Measurements from ENCODE around the gene PSG2.
"Not testable (repeated sequence)": the region's sequence is repeated elsewhere in the genome, so short reads cannot be mapped to it uniquely, and the experiment has no call there.

PSG2 gene

DNA sequence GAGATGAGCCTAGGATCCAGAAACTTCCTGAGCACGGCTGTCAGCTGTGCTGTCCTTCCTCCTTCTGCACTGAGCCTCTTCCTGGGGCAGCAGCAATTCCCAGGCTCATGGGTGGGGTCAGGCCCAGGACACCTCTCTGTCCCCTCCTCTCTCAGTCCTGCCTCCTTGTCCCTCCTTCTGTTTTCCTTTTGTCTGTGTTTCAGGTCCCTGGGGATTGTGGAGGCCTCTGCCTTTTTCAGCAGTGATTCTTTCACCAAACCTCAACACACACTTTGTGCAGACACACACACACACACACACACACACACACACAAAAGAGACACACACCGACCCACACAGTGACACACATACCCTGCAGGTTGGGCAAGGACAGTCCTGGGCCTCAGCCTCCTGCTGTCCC, at the start of gene PSG2:
TSS of gene PSG2 (minus strand) at position 101 of the 400 bp plus-strand sequence. CDS start 132 bp downstream, outside the sequence.
- not testable (repeated sequence) for DNase-seq

DNA sequence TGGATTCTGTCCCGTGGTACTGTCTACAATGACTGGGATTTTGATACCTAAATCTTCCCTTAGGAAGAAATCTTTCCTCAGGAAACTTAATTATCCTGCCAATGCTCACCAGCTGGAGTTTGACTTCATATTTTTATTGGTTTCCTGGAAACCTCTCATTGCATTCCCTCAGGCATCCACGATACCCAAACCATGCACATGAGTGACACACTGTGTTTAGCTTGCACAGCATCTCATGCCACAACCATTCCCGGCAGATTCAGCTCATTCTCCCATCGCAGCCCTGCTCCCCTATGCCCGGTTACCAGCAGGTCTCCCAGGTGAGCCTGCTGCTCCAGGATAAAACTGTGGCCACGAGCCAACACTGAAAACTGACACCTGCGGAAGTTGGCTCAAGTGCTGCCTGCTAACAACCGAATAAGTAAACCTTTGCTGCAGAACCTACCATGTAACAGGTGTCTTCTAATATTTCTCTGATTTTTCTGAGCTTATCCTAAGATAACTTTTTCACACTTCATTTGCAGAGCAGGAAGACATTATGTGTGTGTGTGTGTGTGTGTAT, 48.9 kb upstream of the PSG2 start:
- DNase-seq, result peak in 1 of 2 experiments; percentile 0

DNA sequence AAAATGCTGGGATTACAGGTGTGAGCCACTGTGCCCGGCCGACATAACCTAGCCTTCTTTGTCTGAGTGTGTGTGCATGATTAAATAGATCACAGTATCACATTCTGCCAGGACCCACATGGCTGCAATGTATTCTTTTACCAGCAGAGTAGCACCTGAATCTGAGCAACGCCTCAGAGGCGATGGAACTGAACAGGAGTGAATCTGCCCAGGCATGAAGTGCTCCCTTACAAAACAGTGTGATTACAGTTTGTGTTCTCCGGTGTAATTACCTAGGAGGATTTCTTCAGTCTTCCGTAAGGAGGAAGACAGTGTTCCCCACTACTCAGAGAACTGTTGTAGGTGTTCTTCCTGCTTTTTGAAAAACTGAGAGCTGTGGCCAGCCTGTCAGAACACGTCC, 46.7 kb upstream of the PSG2 start:
- not testable (repeated sequence) for DNase-seq

DNA sequence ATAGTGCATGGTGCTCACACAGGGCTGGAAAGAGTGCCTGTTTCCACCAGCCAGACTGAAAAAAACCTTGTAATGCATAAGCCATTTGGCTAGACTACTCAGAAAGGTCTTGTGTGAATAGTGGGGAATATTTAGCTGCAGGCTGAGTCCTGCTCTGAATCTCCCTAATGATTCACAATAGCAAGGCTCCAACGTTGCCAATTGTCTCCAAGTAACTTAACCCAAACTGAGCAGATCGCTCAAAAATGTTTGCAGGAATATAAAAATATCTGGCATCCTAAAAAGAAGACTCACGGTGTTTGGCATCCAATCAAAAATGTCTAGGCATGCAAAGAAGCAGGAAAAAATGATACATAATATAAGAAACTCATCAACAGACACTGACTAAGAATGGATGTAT, 44.8 kb upstream of the PSG2 start:
- DNase-seq, result not testable (repeated sequence)

DNA sequence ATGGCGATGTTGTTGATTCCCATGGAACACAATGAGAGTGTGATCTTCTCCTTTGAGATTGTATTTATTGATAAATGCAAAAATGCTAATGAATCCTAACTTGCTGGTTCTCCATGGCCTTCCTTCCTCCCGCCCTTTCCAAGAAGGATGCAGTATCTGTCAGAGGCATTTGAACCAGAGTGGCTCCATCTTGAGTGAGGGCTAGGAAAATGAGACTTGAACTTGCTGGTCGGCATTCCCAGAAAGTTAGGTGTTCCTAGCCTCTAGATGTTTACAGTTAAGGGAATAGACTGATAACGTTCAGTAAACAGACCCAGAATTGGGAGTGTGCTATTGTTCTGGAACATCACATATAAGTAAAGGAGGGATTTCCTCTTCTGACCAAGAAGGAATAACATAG, 44.2 kb upstream of the PSG2 start:
- no peak for DNase-seq

DNA sequence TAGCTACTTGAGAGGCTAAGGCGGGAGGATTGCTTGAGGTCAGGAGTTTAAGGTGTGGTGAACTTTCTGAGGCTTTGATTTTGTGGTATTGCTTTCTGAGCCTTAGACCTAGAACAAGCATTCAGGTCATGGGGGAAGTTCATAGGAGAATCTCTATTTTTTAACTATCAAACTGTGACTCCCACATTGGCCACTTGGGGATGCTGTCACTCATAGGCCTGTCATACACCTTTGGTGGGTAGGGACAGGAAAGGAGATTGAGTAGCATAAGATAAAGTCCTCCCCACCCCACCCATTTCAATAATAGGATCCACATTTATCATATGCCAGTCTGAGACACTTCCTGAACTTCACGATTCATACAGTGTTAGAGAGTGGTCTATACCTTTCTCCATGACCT, 41.9 kb upstream of the PSG2 start:
- DNase-seq, result no peak

DNA sequence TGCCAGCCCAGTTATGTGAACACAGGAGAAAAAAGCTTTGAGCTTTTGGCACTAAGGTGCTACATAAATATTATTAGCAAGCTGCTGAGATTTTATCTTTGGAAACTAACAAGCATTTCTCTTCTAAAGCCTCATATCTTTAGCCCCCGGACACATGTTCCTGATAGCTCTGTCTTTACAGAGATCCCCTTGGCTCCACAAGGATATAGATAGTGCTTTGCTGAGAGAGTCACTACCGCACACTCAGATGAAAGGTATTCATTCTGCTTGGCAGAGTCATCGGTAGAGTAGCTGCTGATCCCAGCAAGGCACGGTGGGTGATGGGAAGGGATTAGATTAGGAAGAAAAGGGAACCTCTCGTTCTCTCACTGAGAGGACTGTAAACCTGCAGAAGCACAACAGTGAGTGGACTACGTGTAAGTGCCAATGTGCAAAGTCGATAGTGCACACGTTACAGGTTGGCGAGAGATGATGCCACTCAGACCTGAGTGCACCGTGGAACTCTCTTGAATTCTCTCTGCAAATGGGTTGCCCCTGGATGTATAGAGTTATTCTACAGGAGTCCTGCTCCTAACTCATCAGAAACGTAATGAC, 38.0 kb upstream of the PSG2 start:
- not testable (repeated sequence) for DNase-seq

DNA sequence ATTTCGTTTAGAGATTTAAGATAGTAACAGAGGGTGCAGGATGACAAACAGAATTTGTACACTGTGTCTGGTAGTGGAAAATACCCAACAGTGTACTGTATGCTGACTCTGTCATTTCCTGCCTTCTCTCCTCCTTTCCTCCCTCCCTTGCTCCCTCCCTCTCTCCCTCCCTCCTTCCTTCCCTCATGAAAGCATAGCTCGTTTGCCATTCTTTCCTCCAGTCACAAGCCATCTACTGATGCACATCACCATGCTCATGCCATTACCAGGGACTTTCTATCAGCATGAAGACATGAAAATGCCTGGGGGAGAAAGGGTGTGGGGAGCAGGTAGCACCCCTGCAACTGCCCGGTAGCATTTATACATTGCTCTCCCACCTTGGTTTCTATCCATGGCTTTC, 37.0 kb upstream of the PSG2 start:
- DNase-seq, result not testable (repeated sequence)

DNA sequence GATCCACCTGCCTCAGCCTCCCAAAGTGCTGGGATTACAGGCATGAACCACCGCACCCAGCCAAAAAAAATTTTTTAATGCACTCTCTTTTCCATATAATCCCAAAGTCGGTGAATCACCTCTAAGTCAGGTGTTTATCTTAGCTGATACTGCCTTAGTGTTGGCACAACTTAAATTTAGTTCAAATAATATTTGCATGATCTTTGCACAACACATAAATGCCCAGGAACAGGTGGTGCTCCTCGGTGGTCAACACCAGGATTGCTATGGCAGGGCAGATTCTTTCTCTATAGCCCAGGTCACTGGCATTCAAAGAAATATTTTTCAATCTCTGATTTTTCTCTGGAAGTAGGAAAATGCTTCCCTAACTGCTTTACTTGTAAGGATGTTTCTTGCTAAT, 33.9 kb upstream of the PSG2 start:
- not testable (repeated sequence) for DNase-seq

DNA sequence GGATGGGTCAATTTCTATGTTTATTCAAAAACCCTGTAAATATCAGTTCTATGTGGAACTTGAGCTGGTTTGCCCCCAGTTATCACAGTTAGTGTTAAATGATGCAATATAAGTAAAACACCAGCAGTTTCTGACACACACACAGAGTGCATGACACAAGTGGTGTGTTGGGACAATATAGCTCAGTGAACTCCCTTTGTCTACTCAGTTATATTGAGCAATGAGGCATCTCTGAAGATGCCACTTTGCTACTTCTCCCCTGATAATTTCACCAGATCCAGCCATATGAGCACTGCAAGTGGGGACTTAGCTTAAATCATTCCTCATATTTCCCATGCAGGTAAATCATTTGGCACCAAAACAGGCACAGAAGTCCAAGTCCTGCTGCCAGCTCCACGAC, 33.0 kb upstream of the PSG2 start:
- not testable (repeated sequence) for DNase-seq

DNA sequence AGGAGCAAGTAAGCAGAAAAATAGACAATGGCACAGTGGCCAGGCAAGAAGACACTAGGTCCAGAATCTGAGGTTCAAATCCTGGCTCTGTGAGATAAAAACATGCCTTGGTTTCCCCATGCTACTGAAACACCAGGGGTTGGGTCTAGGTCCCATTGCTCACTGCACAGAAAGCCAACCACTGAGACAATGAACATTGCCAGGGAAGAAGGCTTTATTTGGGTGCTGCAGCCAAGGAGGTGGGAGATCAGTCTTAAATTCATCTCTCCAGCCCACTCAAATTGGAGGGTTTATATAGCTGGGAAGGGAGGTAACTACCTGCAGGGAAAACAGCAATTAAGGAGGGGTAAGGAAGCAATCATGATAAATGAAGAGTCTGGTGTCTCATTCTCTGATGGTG, 32.6 kb upstream of the PSG2 start:
- not testable (repeated sequence) for DNase-seq

DNA sequence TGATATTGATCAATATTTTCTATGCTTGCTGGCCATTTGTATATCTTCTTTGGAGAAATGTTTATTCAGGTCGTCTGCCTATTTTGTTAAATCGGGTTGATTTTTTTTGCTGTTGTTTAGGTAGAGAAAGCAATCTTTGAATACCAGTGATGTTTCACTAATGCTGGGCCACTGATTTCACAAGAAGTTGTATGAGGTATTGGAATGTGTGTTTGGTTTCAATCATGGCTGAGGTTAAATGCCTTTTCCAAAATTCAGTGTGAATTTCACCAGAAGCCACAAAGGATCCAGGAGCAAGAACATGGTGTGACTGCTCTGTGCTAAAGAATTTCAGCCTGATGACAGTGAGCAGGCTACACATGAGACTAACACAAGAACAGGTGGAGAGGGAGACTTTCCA, 32.1 kb upstream of the PSG2 start:
- DNase-seq, result not testable (repeated sequence)

DNA sequence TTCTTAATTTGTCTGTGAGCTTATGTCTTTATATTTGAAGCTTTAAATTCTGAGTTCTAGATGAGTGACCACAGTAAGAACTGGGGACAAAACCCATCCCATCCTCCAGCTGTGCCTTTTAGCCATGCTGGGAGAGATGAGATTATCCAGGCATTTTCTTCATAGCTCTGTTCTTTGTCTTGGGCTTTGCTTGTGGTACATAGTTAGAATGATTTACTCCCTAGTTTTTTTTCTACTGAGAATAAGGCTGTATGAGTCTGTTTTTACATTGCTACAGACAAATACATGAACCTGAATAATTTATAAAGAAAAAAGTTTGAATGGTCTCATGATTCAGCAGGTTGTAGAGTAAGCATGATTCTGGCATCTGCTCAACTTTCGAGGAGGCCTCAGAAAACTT, 24.9 kb upstream of the PSG2 start:
- DNase-seq, result not testable (repeated sequence)

DNA sequence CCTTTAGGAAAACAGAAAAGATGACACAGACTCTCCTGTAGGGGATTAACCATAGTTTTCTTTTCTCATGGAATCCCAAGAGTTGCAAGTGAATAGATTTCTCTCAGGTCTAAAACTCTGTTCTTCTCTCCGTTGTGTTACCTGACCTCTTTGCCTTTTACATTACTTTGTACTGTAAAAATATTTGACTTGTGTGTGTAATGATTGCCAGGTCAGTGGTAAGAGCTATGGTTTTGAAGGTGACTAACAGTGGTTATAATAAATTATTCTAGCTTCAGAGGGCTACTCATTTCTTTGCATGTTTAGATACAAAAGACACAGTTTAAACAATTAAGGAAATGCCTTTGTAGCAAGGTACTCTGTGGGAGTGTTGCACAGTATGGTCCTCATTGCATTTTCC, 23.0 kb upstream of the PSG2 start:
- no peak for DNase-seq

DNA sequence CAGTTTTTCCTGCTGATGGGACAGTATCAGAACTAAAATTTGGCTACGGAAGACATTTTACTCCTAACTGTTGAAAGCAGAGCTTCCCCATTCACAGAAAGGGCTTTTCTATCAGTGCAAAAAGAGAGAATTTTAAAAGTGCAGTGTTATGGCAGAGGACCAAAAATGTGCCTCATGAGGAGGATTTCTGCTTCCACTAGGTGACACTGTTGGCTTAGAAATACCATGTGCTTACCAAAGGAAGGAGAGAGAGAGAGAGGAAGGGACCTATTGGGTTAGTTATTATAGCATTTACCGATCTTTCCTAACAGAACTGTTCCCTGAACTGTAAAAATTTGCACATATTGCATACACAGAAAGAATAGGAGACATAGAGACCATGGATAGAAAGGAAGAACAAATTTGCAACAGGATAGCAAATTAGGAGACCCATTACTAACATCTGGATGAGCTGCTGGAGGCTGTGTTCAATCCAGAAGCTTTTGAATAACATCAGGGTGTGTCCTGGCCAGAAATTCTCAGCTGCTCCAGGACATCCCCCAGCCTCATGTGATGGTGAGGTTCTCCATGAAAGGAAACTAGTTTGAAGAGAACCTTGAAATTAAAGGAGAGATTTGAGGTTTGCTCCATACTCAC, 21.8 kb upstream of the PSG2 start:
- DNase-seq, result not testable (repeated sequence)

DNA sequence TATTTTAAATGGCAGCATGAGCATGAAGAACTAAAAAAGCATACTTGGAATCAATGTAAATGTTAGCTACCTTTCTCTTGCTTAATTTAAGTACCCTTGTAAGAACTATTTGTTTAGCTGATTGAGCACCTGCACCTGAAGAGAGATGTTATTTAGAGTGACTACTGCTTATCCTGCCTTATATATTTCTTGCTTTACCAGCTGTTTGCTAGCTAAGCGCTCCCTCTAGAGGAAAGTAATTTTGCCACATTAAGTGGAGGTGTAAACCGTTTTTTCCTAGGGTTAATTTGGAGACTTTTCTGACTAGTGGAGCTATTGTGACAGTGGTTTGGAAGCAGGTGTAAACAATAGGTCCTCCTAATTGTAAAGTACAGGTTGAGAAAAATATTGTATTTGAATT, 19.4 kb upstream of the PSG2 start:
- DNase-seq, result no peak

DNA sequence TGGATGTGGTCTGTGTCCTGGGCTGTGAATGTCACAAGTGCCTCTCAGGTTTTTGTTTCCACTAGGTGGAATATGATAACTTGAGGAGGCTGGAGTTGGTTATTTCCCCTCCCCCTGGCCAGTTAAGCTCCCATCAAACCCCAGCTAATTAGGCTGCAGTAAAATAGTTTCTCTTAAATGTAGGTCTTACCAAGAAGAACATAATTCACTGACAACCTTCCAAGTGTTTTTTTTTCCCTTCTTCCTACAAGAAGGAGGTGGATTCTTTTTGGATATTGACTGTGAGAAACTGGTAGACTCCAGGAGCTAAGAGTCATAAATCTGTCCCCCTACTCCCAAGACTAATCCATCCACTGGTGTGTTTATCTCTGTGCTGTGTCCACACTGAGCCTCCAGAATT, 15.9 kb upstream of the PSG2 start:
- not testable (repeated sequence) for DNase-seq

DNA sequence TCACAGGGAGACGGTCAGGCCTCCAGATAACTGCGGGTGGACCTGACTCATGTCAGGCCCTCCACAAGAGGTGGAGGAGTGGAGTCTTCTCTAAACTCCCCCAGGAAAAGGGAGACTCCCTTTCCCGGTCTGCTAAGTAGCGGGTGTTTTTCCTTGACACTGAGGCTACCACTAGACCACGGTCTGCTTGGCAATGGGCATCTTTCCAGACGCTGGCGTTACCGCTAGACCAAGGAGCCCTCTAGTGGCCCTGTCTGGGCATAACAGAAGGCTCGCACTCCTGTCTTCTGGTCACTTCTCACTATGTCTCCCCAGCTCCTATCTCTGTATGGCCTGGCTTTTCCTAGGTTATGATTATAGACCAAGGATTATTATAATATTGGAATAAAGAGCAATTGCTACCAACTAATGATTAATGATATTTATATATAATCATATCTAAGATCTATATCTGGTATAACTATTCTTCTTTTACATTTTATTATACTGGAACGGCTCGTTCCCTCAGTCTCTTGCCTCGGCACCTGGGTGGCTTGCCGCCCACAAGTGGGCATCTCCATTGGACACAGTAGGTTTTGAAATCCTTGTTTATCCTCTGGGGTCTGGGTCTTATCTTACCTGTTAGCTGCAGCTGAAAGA, 5.3 kb upstream of the PSG2 start:
- DNase-seq, result peak in 1 of 2 experiments; percentile 1

DNA sequence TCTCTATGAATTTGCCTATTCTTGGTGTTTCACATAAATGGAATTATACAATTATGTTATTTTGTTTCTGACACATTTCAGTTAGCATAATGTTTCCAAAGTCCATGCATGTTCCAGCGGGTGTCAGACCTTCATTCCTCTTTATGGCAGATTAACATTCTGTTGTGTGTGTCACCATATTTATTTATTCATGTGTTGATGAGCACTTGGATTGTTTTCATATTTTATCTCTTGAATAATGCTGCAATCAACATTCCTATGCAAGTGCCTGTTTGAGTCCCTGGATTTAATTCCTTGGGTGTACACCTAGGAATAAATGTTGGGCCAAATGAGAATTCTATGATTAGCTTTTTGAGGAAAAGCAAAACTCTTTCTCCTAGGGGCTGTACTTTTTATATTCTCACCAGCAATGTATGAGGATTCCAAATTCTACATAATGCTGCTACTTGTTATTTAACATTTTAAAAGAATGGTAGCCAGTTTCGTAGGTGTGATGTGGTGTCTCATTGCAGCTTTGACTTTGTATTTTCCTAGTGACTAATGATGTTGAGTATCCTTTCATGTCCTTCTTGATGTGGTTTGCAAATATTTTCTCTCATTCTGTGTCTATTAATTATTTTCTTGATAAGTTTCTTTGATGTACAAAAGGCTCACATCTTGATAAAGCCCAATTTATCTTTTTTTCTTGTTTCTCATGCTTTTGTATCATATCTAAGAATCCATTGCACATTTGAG, 3.5 kb upstream of the PSG2 start:
- DNase-seq, result not testable (repeated sequence)

DNA sequence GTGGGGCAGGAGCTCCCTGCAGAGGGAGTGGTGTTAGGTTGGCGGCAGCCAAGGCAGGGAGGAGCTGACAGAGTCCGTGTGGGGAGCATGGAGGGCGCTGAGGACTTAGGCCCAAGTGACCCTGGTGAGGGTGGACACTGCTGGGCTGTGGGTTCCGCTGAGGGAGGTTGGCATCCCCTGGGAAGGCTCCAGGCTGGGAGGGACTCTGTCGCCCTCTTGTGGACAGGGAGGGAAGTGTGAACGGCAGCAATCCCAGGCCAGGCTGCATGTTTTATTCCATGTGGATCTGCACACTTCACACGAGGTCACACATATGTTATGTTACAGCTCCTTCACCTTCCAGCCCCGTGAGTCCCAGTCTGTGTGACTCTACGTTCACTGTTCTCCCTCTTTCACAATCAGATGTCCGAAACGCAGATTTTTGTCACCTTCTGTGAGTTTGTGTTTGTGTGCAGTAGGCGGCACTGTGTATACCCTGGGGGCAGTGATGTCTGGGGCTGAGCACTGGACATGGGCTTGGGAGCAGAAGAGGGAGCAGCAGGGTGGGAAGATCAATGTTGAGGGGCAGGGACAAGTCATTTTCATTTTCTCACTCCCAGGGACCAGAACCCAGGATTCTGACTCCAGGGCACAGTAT, 1.8 kb upstream of the PSG2 start:
- not testable (repeated sequence) for DNase-seq

DNA sequence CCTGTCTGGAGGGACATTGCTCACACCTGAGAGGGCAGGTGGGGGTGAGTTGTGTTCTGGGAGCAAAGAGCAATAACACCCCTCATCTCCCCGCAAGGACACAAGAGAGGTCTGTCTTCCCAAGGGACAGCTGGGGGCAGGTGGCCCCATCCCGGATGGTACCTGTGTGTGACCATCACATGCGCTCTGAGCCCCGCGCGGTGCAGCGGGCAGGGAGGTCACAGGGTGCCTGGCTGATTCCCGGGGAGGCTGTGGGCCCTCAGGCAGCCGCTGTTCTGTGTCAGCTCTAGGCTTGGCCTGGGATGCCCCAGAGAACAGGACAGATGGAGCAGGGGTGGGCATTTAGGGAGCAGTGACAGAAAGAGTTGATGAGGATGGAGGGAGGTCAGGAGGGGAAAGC, 1.2 kb upstream of the PSG2 start:
- not testable (repeated sequence) for DNase-seq

DNA sequence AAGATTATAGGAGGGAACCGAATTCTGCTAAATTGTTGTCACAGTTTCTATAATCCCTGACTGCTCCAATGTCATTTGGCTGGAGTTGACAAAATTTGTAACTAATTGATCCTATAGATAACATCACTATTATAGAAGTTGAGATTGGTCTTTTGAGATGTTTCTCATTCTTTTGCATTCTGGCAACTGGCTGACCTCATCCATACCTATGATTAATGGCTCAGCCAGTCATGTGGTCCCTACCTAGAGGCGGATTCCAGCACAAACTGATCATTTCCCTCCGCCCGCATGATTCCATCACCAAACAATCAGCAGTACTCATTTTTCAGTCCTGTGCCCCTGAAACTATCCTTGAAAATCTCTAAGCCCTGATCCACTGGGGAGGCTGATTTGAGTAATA, 4.2 kb downstream of the PSG2 start:
- DNase-seq, result no peak

DNA sequence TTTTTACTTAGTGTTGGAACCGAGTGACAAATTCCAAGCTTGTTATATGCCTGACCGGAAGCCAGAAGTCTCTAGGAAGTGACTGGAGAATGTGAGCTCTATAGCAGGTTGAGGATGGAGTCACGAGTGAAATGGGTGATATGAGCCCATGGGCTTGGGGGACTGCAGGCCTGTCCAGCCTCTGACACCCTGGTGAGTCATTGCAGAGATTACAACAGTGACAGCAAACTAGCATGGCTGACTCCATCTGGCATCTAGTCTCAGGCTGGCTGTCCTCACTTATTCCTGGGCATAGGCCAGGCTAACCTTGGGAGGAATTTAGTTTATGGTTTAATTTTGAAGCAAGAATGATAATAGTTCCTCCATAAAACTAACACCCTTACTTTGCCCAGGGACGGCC, 4.6 kb downstream of the PSG2 start:
- not testable (repeated sequence) for DNase-seq
